ENCODE results near the gene MICU1. TPM values are rescaled to one million over a fixed set of nuclear protein-coding genes. Genes with fewer than 3 reads are reported as not detected.

MICU1 gene
- total RNA-seq, 1 experiment from 2014 or later: 39.4 TPM

DNA sequence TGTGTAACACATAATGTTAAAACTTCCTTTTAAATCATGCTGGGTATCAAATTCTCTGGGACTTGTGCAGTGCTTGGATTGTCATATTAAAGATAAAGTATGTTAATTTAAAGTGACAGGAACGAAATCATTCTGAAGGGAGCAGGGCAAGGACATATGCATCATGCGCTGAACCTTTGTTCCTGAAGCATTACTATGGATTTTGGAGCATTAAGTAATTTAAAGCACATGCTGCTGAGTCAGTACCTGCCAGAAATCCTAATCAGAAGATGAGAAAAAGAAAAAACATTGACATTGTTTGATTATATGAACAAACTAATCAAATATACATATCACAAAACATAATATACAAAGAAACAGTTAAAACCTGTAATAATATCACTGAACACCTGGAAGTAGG is 101.4 kb downstream of the MICU1 start:
- no peak for ATAC-seq
- TF ChIP-seq, protein P1, sequence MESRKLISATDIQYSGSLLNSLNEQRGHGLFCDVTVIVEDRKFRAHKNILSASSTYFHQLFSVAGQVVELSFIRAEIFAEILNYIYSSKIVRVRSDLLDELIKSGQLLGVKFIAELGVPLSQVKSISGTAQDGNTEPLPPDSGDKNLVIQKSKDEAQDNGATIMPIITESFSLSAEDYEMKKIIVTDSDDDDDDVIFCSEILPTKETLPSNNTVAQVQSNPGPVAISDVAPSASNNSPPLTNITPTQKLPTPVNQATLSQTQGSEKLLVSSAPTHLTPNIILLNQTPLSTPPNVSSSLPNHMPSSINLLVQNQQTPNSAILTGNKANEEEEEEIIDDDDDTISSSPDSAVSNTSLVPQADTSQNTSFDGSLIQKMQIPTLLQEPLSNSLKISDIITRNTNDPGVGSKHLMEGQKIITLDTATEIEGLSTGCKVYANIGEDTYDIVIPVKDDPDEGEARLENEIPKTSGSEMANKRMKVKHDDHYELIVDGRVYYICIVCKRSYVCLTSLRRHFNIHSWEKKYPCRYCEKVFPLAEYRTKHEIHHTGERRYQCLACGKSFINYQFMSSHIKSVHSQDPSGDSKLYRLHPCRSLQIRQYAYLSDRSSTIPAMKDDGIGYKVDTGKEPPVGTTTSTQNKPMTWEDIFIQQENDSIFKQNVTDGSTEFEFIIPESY (IDR thresholded peaks at IDR 0.05; ENCODE audit: extremely low read depth, insufficient replicate concordance, low read length): no peak
- TF ChIP-seq, protein P2, sequence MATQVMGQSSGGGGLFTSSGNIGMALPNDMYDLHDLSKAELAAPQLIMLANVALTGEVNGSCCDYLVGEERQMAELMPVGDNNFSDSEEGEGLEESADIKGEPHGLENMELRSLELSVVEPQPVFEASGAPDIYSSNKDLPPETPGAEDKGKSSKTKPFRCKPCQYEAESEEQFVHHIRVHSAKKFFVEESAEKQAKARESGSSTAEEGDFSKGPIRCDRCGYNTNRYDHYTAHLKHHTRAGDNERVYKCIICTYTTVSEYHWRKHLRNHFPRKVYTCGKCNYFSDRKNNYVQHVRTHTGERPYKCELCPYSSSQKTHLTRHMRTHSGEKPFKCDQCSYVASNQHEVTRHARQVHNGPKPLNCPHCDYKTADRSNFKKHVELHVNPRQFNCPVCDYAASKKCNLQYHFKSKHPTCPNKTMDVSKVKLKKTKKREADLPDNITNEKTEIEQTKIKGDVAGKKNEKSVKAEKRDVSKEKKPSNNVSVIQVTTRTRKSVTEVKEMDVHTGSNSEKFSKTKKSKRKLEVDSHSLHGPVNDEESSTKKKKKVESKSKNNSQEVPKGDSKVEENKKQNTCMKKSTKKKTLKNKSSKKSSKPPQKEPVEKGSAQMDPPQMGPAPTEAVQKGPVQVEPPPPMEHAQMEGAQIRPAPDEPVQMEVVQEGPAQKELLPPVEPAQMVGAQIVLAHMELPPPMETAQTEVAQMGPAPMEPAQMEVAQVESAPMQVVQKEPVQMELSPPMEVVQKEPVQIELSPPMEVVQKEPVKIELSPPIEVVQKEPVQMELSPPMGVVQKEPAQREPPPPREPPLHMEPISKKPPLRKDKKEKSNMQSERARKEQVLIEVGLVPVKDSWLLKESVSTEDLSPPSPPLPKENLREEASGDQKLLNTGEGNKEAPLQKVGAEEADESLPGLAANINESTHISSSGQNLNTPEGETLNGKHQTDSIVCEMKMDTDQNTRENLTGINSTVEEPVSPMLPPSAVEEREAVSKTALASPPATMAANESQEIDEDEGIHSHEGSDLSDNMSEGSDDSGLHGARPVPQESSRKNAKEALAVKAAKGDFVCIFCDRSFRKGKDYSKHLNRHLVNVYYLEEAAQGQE (IDR thresholded peaks at IDR 0.05; ENCODE audit: low read depth): no peak
- TF ChIP-seq ZNF274 (IDR thresholded peaks at IDR 0.05; ENCODE audit: low read depth, low read length): no peak
- TF ChIP-seq EGR1 (IDR thresholded peaks at IDR 0.05; ENCODE audit: low read depth): no peak
- no peak for TF ChIP-seq ZFX (IDR thresholded peaks at IDR 0.05)
- no peak for TF ChIP-seq POLR2AphosphoS5 (IDR thresholded peaks at IDR 0.05; ENCODE audit: low read depth, low read length)
- no peak for TF ChIP-seq TCF7L2 (IDR thresholded peaks at IDR 0.05; ENCODE audit: borderline replicate concordance, extremely low read depth, insufficient read depth, insufficient read length)
- no peak for TF ChIP-seq EZH2phosphoT487 (IDR thresholded peaks at IDR 0.05; ENCODE audit: borderline replicate concordance)
- TF ChIP-seq YY1 (IDR thresholded peaks at IDR 0.05; ENCODE audit: extremely low read depth, insufficient replicate concordance, low read depth, low read length): no peak
- no peak for TF ChIP-seq FOSL1 (IDR thresholded peaks at IDR 0.05; ENCODE audit: low read depth)
- no peak for TF ChIP-seq SP1 (IDR thresholded peaks at IDR 0.05; ENCODE audit: low read depth)
- TF ChIP-seq SRF (IDR thresholded peaks at IDR 0.05; ENCODE audit: low read depth): no peak
- TF ChIP-seq CEBPB (IDR thresholded peaks at IDR 0.05; ENCODE audit: low read depth): no peak
- TF ChIP-seq SIN3A (IDR thresholded peaks at IDR 0.05; ENCODE audit: low read depth): no peak
- TF ChIP-seq, protein P3, sequence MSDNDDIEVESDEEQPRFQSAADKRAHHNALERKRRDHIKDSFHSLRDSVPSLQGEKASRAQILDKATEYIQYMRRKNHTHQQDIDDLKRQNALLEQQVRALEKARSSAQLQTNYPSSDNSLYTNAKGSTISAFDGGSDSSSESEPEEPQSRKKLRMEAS (IDR thresholded peaks at IDR 0.05): no peak
- TF ChIP-seq EZH2 (IDR thresholded peaks at IDR 0.05): no peak
- TF ChIP-seq, protein P4, sequence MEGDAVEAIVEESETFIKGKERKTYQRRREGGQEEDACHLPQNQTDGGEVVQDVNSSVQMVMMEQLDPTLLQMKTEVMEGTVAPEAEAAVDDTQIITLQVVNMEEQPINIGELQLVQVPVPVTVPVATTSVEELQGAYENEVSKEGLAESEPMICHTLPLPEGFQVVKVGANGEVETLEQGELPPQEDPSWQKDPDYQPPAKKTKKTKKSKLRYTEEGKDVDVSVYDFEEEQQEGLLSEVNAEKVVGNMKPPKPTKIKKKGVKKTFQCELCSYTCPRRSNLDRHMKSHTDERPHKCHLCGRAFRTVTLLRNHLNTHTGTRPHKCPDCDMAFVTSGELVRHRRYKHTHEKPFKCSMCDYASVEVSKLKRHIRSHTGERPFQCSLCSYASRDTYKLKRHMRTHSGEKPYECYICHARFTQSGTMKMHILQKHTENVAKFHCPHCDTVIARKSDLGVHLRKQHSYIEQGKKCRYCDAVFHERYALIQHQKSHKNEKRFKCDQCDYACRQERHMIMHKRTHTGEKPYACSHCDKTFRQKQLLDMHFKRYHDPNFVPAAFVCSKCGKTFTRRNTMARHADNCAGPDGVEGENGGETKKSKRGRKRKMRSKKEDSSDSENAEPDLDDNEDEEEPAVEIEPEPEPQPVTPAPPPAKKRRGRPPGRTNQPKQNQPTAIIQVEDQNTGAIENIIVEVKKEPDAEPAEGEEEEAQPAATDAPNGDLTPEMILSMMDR (IDR thresholded peaks at IDR 0.05 in 2 of 3, conservative IDR thresholded peaks at IDR 0.05 in 1 of 3; ENCODE audit: borderline replicate concordance in 1 of 3, insufficient read depth in 1 of 3, low read depth in 2 of 3, low read length in 2 of 3): no peak
- TF ChIP-seq CBX3 (IDR thresholded peaks at IDR 0.05; ENCODE audit: low read depth): no peak
- no peak for TF ChIP-seq JUND (IDR thresholded peaks at IDR 0.05)
- TF ChIP-seq RAD21 (IDR thresholded peaks at IDR 0.05; ENCODE audit: low read depth): no peak
- H3K79me2 ChIP-seq (ENCODE audit: insufficient read depth, low read length): no peaks in the 10 kb centered on the region
- no peak for DNase-seq (ENCODE audit: low read depth, low spot score)
- no peaks in the 10 kb centered on the region for H3K9me2 ChIP-seq (ENCODE audit: insufficient read depth)
- H4K20me1 ChIP-seq (ENCODE audit: insufficient read depth): no peaks in the 10 kb centered on the region
- no peak overlapping the region for H3K4me2 ChIP-seq (ENCODE audit: low read length)
- H2AFZ ChIP-seq (ENCODE audit: low read depth, low read length, poor library complexity, severe bottlenecking): no peak overlapping the region
- no peak overlapping the region for H3K9ac ChIP-seq (ENCODE audit: low read length)
- no peaks in the 10 kb centered on the region for H3K4me1 ChIP-seq (ENCODE audit: control insufficient read depth in 1 of 2, insufficient read depth in 2 of 2, low read length in 2 of 2)
- CTCF ChIA-PET: no interaction called here
- no peak overlapping the region for H3K4me3 ChIP-seq (replicated peaks in 1 of 2; ENCODE audit: low read depth in 1 of 2, low read length in 2 of 2)
- H3K36me3 ChIP-seq (ENCODE audit: control insufficient read depth in 1 of 2, insufficient read depth in 2 of 2, low read length in 2 of 2): no peaks in the 10 kb centered on the region
- H3K27ac ChIP-seq (ENCODE audit: low read depth, low read length): no peak overlapping the region
- no peaks in the 10 kb centered on the region for H3K27me3 ChIP-seq (ENCODE audit: insufficient read depth, low read length)
- no peaks in the 10 kb centered on the region for H3K9me3 ChIP-seq (ENCODE audit: control insufficient read depth in 1 of 2, insufficient read depth in 1 of 2, low read depth in 1 of 2, low read length in 2 of 2)
- no TSS peak for BruUV-seq (replicated peaks)
- POLR2A ChIA-PET: no interaction called here
- intact Hi-C loops (cut with micrococcal nuclease): no loop called here
- RAD21 ChIA-PET (ENCODE audit: low non-redundant PET in 1 of 2, low total read pairs in 2 of 2, uncharacterized antibody in 2 of 2, unreplicated experiment in 2 of 2): no interaction called here

Measured in HCT116 (cell line).